GM12801 (cell line): ENCODE measurements around the gene DUSP22.

Source experiments
- CTCF ChIP-seq: IDR thresholded peaks from one replicate; pipeline ENCODE4 v1.5.1; 2011; ENCODE audit warnings: control low read depth; ENCODE audit not compliant: insufficient read length; ENCODE audit errors: extremely low read depth

Gene DUSP22

GRCh38 chr6:358847-359246 lies 66.6 kb downstream of the DUSP22 start:
- TF ChIP-seq CTCF, result no peak

GRCh38 chr6:359261-360035 lies 67.2 kb downstream of the DUSP22 start:
- TF ChIP-seq CTCF, result no peak

GRCh38 chr6:360349-360748 lies 68.1 kb downstream of the DUSP22 start:
- no peak for TF ChIP-seq CTCF

- no peak for TF ChIP-seq CTCF
Measured at GRCh38 chr6:360764-361373, 68.6 kb downstream of the DUSP22 start.

- no peak for TF ChIP-seq CTCF
Measured at GRCh38 chr6:361411-362132, 69.3 kb downstream of the DUSP22 start.

GRCh38 chr6:362231-362923 lies 70.1 kb downstream of the DUSP22 start:
- no peak for TF ChIP-seq CTCF

- TF ChIP-seq CTCF, result no peak
Measured at GRCh38 chr6:362924-363249, 70.6 kb downstream of the DUSP22 start.
